ENCODE results near the gene TAS2R39.
"Not testable (repeated sequence)": the region's sequence is repeated elsewhere in the genome, so short reads cannot be mapped to it uniquely, and the experiment has no call there.

Gene TAS2R39

GRCh38 chr7:143185551-143185950 is 2.3 kb downstream of the TAS2R39 start:
- no peaks in the 10 kb centered on the region for H3K9me3 ChIP-seq (ENCODE audit: control insufficient read depth, low read depth, low read length)
- no peak overlapping the region for H3K27ac ChIP-seq (ENCODE audit: low read length)
- H3K4me1 ChIP-seq (ENCODE audit: control insufficient read depth, low read depth, low read length): no peaks in the 10 kb centered on the region
- no peak overlapping the region for H3K9ac ChIP-seq (ENCODE audit: low read length)
- no peaks in the 10 kb centered on the region for H3K27me3 ChIP-seq (ENCODE audit: control insufficient read depth, insufficient read depth, low read length)
- H3K36me3 ChIP-seq (ENCODE audit: control insufficient read depth, low read depth, low read length): no peaks in the 10 kb centered on the region
- no peak overlapping the region for H3K4me3 ChIP-seq (ENCODE audit: low read length)

- no peaks in the 10 kb centered on the region for H3K27me3 ChIP-seq (ENCODE audit: control insufficient read depth, insufficient read depth, low read length)
- H3K9ac ChIP-seq (ENCODE audit: low read length): no peak overlapping the region
- no peak overlapping the region for H3K27ac ChIP-seq (ENCODE audit: low read length)
- no peaks in the 10 kb centered on the region for H3K9me3 ChIP-seq (ENCODE audit: control insufficient read depth, low read depth, low read length)
- no peaks in the 10 kb centered on the region for H3K36me3 ChIP-seq (ENCODE audit: control insufficient read depth, low read depth, low read length)
- no peaks in the 10 kb centered on the region for H3K4me1 ChIP-seq (ENCODE audit: control insufficient read depth, low read depth, low read length)
- no peak overlapping the region for H3K4me3 ChIP-seq (ENCODE audit: low read length)
These were observed 5.8 kb downstream of the TAS2R39 start for GRCh38 chr7:143188994-143189393.

GRCh38 chr7:143193880-143194279 is 10.7 kb downstream of the TAS2R39 start:
- H3K4me1 ChIP-seq (ENCODE audit: control insufficient read depth, low read depth, low read length): no peaks in the 10 kb centered on the region
- no peak overlapping the region for H3K9ac ChIP-seq (ENCODE audit: low read length)
- H3K36me3 ChIP-seq (ENCODE audit: control insufficient read depth, low read depth, low read length): no peaks in the 10 kb centered on the region
- H3K4me3 ChIP-seq (ENCODE audit: low read length): no peak overlapping the region
- no peak overlapping the region for H3K27ac ChIP-seq (ENCODE audit: low read length)
- no peaks in the 10 kb centered on the region for H3K9me3 ChIP-seq (ENCODE audit: control insufficient read depth, low read depth, low read length)
- no peaks in the 10 kb centered on the region for H3K27me3 ChIP-seq (ENCODE audit: control insufficient read depth, insufficient read depth, low read length)

- no peak overlapping the region for H3K9ac ChIP-seq (ENCODE audit: low read length)
- no peaks in the 10 kb centered on the region for H3K27me3 ChIP-seq (ENCODE audit: control insufficient read depth, insufficient read depth, low read length)
- H3K4me3 ChIP-seq (ENCODE audit: low read length): no peak overlapping the region
- H3K9me3 ChIP-seq (ENCODE audit: control insufficient read depth, low read depth, low read length): no peaks in the 10 kb centered on the region
- no peaks in the 10 kb centered on the region for H3K4me1 ChIP-seq (ENCODE audit: control insufficient read depth, low read depth, low read length)
- no peaks in the 10 kb centered on the region for H3K36me3 ChIP-seq (ENCODE audit: control insufficient read depth, low read depth, low read length)
- H3K27ac ChIP-seq (ENCODE audit: low read length): no peak overlapping the region
These were observed 15.8 kb downstream of the TAS2R39 start for GRCh38 chr7:143199040-143199439.

GRCh38 chr7:143202161-143202560 is 18.9 kb downstream of the TAS2R39 start:
- Histone ChIP-seq H3K9me3 (ENCODE audit: control insufficient read depth, low read depth, low read length) (no peaks in the 10 kb centered on the region), H3K27me3 (ENCODE audit: control insufficient read depth, insufficient read depth, low read length) (no peaks in the 10 kb centered on the region), H3K9ac (ENCODE audit: low read length) (no peak overlapping the region), H3K27ac (ENCODE audit: low read length) (no peak overlapping the region), H3K36me3 (ENCODE audit: control insufficient read depth, low read depth, low read length) (no peaks in the 10 kb centered on the region), H3K4me3 (ENCODE audit: low read length) (no peak overlapping the region), H3K4me1 (ENCODE audit: control insufficient read depth, low read depth, low read length) (no peaks in the 10 kb centered on the region)

GRCh38 chr7:143203386-143203785 is 20.2 kb downstream of the TAS2R39 start:
- H3K36me3 ChIP-seq (ENCODE audit: control insufficient read depth, low read depth, low read length): no peaks in the 10 kb centered on the region
- no peak overlapping the region for H3K4me3 ChIP-seq (ENCODE audit: low read length)
- no peaks in the 10 kb centered on the region for H3K9me3 ChIP-seq (ENCODE audit: control insufficient read depth, low read depth, low read length)
- H3K27me3 ChIP-seq (ENCODE audit: control insufficient read depth, insufficient read depth, low read length): no peaks in the 10 kb centered on the region
- no peaks in the 10 kb centered on the region for H3K4me1 ChIP-seq (ENCODE audit: control insufficient read depth, low read depth, low read length)
- H3K9ac ChIP-seq (ENCODE audit: low read length): no peak overlapping the region
- H3K27ac ChIP-seq (ENCODE audit: low read length): no peak overlapping the region

GRCh38 chr7:143205560-143206293 is 22.5 kb downstream of the TAS2R39 start:
- H3K27ac ChIP-seq (ENCODE audit: low read length): no peak overlapping the region

GRCh38 chr7:143210541-143210940 is 27.3 kb downstream of the TAS2R39 start:
- no peak overlapping the region for H3K4me3 ChIP-seq (ENCODE audit: low read length)
- H3K4me1 ChIP-seq (ENCODE audit: control insufficient read depth, low read depth, low read length): no peaks in the 10 kb centered on the region
- H3K36me3 ChIP-seq (ENCODE audit: control insufficient read depth, low read depth, low read length): no peaks in the 10 kb centered on the region
- no peaks in the 10 kb centered on the region for H3K27me3 ChIP-seq (ENCODE audit: control insufficient read depth, insufficient read depth, low read length)
- no peak overlapping the region for H3K27ac ChIP-seq (ENCODE audit: low read length)
- no peak overlapping the region for H3K9ac ChIP-seq (ENCODE audit: low read length)
- H3K9me3 ChIP-seq (ENCODE audit: control insufficient read depth, low read depth, low read length): no peaks in the 10 kb centered on the region

More at GRCh38 chr7:143205560-143206293, 22.5 kb downstream of the TAS2R39 start:
- H3K36me3 ChIP-seq (ENCODE audit: control insufficient read depth, low read depth, low read length): no peaks in the 10 kb centered on the region
- H3K9ac ChIP-seq (ENCODE audit: low read length): no peak overlapping the region
- H3K4me1 ChIP-seq (ENCODE audit: control insufficient read depth, low read depth, low read length): no peaks in the 10 kb centered on the region
- no peaks in the 10 kb centered on the region for H3K27me3 ChIP-seq (ENCODE audit: control insufficient read depth, insufficient read depth, low read length)
- no peaks in the 10 kb centered on the region for H3K9me3 ChIP-seq (ENCODE audit: control insufficient read depth, low read depth, low read length)
- no peak overlapping the region for H3K4me3 ChIP-seq (ENCODE audit: low read length)

GRCh38 chr7:143213478-143213877 is 30.3 kb downstream of the TAS2R39 start:
- not testable (repeated sequence) for H3K9me3 ChIP-seq (ENCODE audit: control insufficient read depth, low read depth, low read length); H3K36me3 ChIP-seq (ENCODE audit: control insufficient read depth, low read depth, low read length); H3K27me3 ChIP-seq (ENCODE audit: control insufficient read depth, insufficient read depth, low read length); H3K27ac ChIP-seq (ENCODE audit: low read length); H3K4me1 ChIP-seq (ENCODE audit: control insufficient read depth, low read depth, low read length); H3K4me3 ChIP-seq (ENCODE audit: low read length); H3K9ac ChIP-seq (ENCODE audit: low read length)

- no peak overlapping the region for H3K9ac ChIP-seq (ENCODE audit: low read length)
- no peak overlapping the region for H3K27ac ChIP-seq (ENCODE audit: low read length)
- H3K9me3 ChIP-seq (ENCODE audit: control insufficient read depth, low read depth, low read length): no peaks in the 10 kb centered on the region
- H3K4me1 ChIP-seq (ENCODE audit: control insufficient read depth, low read depth, low read length): no peaks in the 10 kb centered on the region
- no peak overlapping the region for H3K4me3 ChIP-seq (ENCODE audit: low read length)
- H3K36me3 ChIP-seq (ENCODE audit: control insufficient read depth, low read depth, low read length): no peaks in the 10 kb centered on the region
- H3K27me3 ChIP-seq (ENCODE audit: control insufficient read depth, insufficient read depth, low read length): no peaks in the 10 kb centered on the region
These were observed 31.8 kb downstream of the TAS2R39 start for GRCh38 chr7:143214789-143215679.

GRCh38 chr7:143216151-143216550 is 32.9 kb downstream of the TAS2R39 start:
- H3K9me3 ChIP-seq (ENCODE audit: control insufficient read depth, low read depth, low read length): no peaks in the 10 kb centered on the region
- H3K4me1 ChIP-seq (ENCODE audit: control insufficient read depth, low read depth, low read length): no peaks in the 10 kb centered on the region
- H3K4me3 ChIP-seq (ENCODE audit: low read length): no peak overlapping the region
- no peak overlapping the region for H3K9ac ChIP-seq (ENCODE audit: low read length)
- no peak overlapping the region for H3K27ac ChIP-seq (ENCODE audit: low read length)
- H3K27me3 ChIP-seq (ENCODE audit: control insufficient read depth, insufficient read depth, low read length): no peaks in the 10 kb centered on the region
- H3K36me3 ChIP-seq (ENCODE audit: control insufficient read depth, low read depth, low read length): no peaks in the 10 kb centered on the region

Data from iPS-18a (cell line).